ENCODE data around the gene APBB2.
"Not testable (repeated sequence)": the region's sequence is repeated elsewhere in the genome, so short reads cannot be mapped to it uniquely, and the experiment has no call there.

APBB2 gene

GRCh38 chr4:41052287-41052686 is 162.1 kb downstream of the APBB2 start:
- DNase-seq, result no peak

DNA sequence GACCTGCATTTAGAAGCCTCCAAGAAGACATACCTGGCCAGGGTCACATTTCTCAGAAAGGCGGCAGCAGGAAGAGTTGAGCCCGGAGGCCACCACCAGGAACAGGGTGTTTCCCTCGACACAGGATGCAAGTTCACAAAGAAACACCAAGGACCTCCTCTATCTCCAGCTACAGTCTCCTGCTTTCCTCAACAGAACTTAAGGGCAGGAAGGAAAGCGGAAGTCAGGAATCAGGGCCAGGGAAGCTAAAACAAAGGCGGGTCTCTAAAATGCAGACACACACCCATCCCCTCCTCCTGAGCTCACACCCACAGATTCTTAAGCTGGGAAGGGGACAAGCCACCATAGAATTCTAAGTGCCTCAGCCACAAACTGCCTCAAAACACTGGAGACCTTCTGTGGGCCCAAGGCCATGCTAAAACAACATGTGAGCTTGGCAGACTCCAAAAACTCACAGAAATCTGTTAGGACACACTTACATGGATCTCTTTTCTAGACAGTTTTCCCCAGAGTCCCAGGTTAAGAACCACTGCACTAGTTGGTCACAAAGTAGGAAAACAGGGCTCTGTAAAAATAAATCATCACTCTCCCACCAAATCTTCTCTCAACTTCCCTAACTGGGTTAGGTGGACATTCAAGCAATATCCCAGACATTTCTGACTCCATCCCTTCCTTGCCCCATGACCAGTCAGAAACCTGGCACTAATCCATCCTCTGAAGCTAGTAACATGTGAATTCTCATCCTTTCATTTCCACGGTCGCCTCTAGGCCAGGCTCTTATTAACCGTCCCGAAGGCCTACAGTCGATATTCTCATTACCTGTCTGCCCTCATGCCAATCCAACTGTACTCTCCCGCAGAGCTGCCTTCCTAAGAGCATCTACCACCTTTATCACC is 163.2 kb downstream of the APBB2 start:
- DNase-seq, result no peak

DNA sequence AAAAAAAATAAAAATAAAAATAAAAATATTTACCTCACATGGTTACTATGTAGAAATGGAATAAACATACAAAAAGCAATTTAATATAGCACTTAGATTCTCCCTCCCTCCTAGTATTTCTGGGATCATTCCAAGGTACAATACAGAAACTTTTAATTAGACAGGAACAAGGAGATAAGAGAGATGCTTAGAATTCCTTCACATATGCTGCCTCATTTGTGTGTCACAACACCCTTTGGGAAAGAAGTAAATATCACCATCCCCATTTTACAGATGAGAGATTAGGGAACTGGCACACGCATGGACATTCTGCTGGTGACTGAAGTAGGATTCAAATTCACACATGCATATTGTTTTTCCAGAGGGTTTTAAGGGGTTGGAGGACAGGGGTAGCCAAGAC is 164.2 kb downstream of the APBB2 start:
- no peak for DNase-seq

DNA sequence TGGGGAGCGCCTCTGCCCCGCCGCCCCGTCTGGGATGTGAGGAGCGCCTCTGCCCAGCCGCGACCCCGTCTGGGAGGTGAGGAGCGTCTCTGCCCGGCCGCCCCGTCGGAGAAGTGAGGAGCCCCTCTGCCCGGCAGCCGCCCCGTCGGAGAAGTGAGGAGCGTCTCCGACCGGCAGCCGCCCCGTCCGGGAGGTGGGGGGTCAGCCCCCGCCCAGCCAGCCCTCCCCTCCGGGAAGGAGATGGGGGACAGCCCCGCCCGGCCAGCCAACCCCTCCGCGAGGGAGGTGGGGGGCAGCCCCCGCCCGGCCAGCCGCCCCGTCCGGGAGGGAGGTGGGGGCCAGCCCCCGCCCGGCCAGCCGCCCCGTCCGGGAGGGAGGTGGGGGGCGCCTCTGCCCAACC is 165.2 kb downstream of the APBB2 start:
- not testable (repeated sequence) for DNase-seq

GRCh38 chr4:41044791-41045190 is 169.6 kb downstream of the APBB2 start:
- no peak for DNase-seq

DNA sequence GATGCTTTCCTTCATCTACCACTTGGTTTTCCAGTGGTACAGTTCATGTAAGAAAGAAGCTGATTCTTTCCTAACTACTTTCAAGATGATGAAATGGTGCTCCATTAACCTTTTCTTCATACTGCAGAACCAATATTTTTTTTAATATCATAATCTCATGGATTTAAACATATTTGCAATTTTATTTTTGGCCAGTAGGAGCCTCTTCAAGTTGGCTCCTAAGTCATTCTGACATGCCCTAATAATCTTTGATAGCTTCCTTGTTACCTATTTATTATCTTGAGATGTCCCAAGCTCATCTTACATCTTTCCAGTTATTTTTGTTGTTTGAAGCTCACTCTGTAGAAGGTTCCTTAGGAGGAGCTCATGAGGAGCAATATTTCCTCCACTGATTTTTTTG is 170.2 kb downstream of the APBB2 start:
- no peak for DNase-seq

DNA sequence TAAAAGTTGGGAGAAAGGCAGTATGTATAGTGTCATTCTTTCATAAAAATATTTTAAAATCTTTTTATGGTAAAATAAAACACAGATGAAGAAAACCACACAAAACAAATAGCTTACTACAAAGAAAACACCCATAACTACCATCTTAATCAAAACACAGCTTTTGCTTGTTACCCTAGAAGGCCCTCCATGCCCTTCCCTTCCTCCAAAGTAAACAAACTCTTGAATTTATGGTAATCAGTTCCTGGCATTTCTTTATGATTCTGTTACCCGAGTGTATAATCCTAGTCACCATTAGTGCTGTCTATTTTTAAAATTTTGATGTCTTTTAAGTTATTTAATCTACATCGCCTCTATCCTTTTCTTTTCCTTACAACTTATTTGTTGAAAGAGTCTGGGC is 170.9 kb downstream of the APBB2 start:
- no peak for DNase-seq

- DNase-seq, result no peak
Measured at GRCh38 chr4:41041551-41041950, 172.8 kb downstream of the APBB2 start.

- no peak for DNase-seq
Measured at GRCh38 chr4:41039317-41039716, 175.0 kb downstream of the APBB2 start.

DNA sequence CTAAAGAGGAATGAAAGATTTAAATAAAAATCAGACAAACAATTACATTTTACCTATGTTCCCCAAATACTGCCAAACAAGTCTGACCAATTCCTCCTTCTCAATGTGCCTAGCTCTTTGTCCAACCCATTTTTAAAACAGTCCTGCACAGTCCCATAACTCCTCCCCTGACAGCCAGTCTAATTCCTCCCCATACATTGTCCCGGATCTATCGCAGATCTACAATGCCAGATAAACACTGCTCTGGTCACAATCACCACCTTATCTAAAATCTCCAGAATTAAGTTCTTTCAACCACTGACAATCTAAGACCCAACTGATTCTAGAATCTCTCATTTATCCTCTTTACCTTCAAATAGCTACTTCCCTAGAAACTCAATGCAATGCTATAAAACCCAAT is 176.0 kb downstream of the APBB2 start:
- no peak for DNase-seq

- no peak for DNase-seq
Measured at GRCh38 chr4:41029098-41029497, 185.2 kb downstream of the APBB2 start.

- no peak for DNase-seq
Measured at GRCh38 chr4:41028392-41029076, 185.8 kb downstream of the APBB2 start.

- DNase-seq, result no peak
Measured at GRCh38 chr4:41026971-41027370, 187.4 kb downstream of the APBB2 start.

- DNase-seq, result no peak
Measured at GRCh38 chr4:41025824-41026223, 188.5 kb downstream of the APBB2 start.

DNA sequence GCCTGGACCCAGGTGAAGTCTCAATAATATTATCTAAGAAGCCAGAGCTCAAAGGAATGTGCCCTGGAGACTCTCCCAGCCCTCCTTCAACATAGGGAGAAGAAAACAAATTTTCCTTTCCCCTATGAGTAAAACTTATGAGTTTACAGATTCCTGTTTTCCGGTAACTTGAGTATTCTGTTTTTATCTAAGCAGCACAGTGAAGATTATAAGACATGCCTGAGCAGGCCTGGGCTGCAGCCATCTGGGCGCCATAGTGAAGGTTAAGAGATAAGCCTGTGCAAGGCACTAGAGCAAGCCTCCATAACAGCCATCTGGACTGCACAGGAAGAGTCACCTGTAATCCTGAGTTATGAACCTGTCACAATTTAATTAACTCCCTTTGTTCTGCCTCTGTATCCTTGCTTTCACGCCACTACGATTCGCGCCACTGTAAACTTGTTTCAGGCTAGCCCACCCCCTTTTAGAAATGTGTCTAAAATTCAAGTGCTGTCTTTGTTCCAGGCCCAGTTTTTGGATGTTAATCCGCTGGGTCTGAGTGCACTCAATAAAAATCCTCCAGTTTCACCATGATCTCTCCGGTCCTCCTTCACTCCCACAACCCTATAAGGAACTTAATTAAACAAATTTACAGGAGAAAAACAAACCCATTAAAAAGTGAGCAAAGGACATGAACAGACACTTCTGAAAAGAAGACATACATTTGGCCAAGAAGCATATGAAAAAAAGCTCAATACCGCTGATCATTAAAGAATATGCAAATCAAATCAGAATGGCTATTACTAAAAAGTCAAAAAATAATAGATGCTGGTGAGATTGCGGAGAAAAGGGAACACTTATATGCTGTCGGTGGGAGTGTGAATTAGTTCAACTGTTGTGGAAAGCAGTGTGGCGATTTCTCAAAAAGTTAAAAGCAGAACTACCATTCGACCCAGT is 189.5 kb downstream of the APBB2 start:
- no peak for DNase-seq

DNA sequence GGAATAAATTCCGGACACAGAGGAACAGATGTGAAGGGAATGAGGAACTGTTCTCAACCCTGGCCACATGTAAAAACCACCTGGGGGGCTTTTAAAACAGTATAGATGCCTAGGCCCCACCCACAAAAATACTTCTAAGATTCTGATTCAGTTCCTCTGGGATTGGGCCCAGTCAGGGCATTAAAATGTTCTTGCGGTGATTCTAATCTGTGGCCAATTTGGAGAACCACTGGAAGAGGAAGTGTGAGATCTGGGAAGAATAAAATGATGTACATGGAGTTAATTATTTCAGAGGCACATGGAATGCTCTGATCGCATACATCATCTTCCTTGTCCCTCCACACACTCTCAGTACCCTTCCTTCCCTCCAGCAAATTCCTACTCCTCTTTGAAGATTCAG is 192.2 kb downstream of the APBB2 start:
- no peak for DNase-seq

GRCh38 chr4:41015016-41015675 is 199.2 kb downstream of the APBB2 start:
- DNase-seq, result no peak

DNA sequence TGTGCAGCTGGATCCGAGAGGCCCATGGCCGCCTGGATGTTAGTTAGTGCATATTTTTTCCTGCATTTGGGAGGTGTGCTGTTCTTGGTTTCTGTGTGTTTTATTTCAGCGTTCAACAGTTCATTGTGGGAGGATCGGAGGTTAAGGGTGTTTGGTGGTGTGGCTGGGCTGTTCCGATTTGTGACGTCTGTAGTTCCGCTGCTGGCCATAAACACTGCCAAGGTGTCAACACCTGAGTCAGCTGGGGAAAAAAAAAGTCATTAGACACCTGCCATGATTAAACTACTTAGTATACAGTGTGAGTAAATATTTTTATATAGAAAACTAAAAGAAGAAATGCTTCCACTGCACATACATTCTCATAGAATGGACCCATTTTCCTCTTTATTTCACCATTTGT is 200.2 kb downstream of the APBB2 start:
- DNase-seq, result no peak

DNA sequence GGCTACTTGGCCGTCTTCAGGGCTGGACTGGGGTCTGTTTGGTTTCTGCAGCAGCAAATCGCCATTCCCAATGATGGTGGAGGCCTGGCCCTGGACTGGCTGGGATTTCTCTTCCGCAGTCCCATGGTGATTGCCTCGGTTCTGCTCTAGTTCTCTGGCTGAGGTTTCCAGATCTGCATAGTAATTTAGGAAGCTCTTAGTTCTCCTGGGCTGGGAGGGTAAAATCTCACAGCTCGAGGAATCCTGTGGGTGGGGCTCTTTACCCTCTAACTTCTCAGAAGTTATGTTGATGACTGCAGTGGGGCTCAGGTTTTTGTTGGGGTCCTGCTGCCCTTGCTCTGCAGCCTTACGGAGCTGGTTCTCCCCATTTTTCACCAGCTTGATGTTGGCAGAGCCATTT is 200.6 kb downstream of the APBB2 start:
- no peak for DNase-seq

GRCh38 chr4:41012911-41013310 is 201.4 kb downstream of the APBB2 start:
- DNase-seq, result no peak

- DNase-seq, result no peak
Measured at GRCh38 chr4:41012293-41012692, 202.0 kb downstream of the APBB2 start.

GRCh38 chr4:41009411-41009810 is 204.9 kb downstream of the APBB2 start:
- DNase-seq, result no peak

DNA sequence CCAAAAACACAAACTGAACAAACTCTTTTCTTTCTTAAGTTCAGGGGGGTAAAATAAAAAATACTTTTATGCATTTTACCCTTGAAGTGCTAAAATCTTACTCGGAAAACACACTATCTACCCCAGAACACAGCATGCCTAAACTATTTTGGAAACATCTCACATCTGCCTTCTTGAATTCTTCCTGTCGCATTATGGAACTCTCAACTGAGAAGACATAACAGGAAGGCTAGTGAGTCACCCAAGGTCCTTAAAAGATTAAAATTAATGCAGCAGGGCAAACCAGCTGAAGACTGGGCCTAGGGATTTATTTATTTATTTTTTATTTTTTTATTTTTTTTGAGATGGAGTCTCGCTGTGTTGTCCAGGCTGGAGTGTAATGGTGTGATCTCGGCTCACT is 208.2 kb downstream of the APBB2 start:
- no peak for DNase-seq

Data from CD4-positive, alpha-beta T cell treated with Interleukin-15 for 1 hour (primary cell).